HepG2 (cell line): ENCODE measurements around the gene PAQR7. TPM values are rescaled to one million over a fixed set of nuclear protein-coding genes. Genes with fewer than 3 reads are reported as not detected.

Experiments used
- AKNA ChIP-seq: sonication (generic); formaldehyde crosslinking; IDR thresholded peaks from 2 replicates; pipeline ENCODE4 v1.4.0; 2020; ENCODE audit warnings: missing genetic modification reagents, borderline replicate concordance
- ATF2 ChIP-seq: sonication (generic); formaldehyde crosslinking; IDR thresholded peaks from 2 replicates; pipeline ENCODE4 v1.4.0; 2020; ENCODE audit warnings: missing genetic modification reagents
- MXD4 ChIP-seq: IDR thresholded peaks from 2 replicates; pipeline ENCODE4 v1.6.1; 2016; ENCODE audit warnings: mild to moderate bottlenecking, missing biosample characterization, missing genetic modification reagents
- PREB ChIP-seq: sonication (generic); formaldehyde crosslinking; IDR thresholded peaks from 2 replicates; pipeline ENCODE4 v1.4.0; 2020; ENCODE audit warnings: missing genetic modification reagents
- RFX1 ChIP-seq: fragments of 450-650 bp; IDR thresholded peaks from 2 replicates; pipeline ENCODE4 v1.6.1; 2017
- SIX4 ChIP-seq: sonication (generic); formaldehyde crosslinking; IDR thresholded peaks from 2 replicates; pipeline ENCODE4 v1.4.0; 2020; ENCODE audit warnings: missing genetic modification reagents
- ZFP82 ChIP-seq: sonication (generic); formaldehyde crosslinking; IDR thresholded peaks from 2 replicates; pipeline ENCODE4 v1.5.1; 2020; ENCODE audit warnings: mild to moderate bottlenecking, missing genetic modification reagents, borderline replicate concordance
- ZNF598 ChIP-seq: sonication (generic); formaldehyde crosslinking; IDR thresholded peaks from 2 replicates; pipeline ENCODE4 v1.5.1; 2020; ENCODE audit warnings: mild to moderate bottlenecking, missing genetic modification reagents, borderline replicate concordance
- ZNF704 ChIP-seq: sonication (generic); formaldehyde crosslinking; IDR thresholded peaks from 2 replicates; pipeline ENCODE4 v1.8.1; 2023; ENCODE audit warnings: mild to moderate bottlenecking, inconsistent platforms, moderate library complexity, missing genetic modification reagents, borderline replicate concordance
- polyA plus RNA-seq, 8 experiments: library from polyadenylated mRNA; depleted of rRNA in 3 of 8; stranded (reverse) in 7 of 8; unstranded in 1 of 8; fragments of >200 nt; fragmentation: Illumina TruSeq in 4 of 8; extraction: Trizol in 4 of 8; gene quantifications; 2 replicates each; pipeline versions ENCODE4 v1.2.1 to v1.2.3, GENCODE V29; 2011 to 2016; ENCODE audit warnings: low read depth in 4 of 8, missing spikeins in 1 of 8, mixed read lengths in 1 of 8; ENCODE audit not compliant: insufficient read depth in 1 of 8
- total RNA-seq, 5 experiments: library from RNA; depleted of rRNA; stranded (reverse); fragments of >200 nt; fragmentation: Illumina TruSeq; extraction: Trizol; gene quantifications; 2 replicates each; pipeline ENCODE4 v1.2.3, GENCODE V29; 2016; ENCODE audit warnings: low read depth in 1 of 5
- TF ChIP-seq, protein P1 (sequence below): sonication (generic); formaldehyde crosslinking; IDR thresholded peaks from 2 replicates; pipeline ENCODE4 v1.5.1; 2020; ENCODE audit warnings: missing genetic modification reagents, mild to moderate bottlenecking, borderline replicate concordance
- TF ChIP-seq, protein P2 (sequence below): sonication (generic); formaldehyde crosslinking; IDR thresholded peaks from 2 replicates; pipeline ENCODE4 v1.4.0; 2020; ENCODE audit warnings: missing genetic modification reagents
- TF ChIP-seq, protein P3 (sequence below): sonication (generic); formaldehyde crosslinking; IDR thresholded peaks from 2 replicates; pipeline ENCODE4 v1.9.0; 2022; ENCODE audit warnings: missing genetic modification reagents, mild to moderate bottlenecking, borderline replicate concordance

Gene PAQR7
- total and polyA plus RNA-seq, 2 of the 13 experiments (the other 11 are each of a cell fraction or from before 2014, with no cell fraction given) = 13.2 to 16.6 TPM

GRCh38 chr1:25858906-25859789 lies 16.4 kb downstream of the PAQR7 start, which contains the start of gene AUNIP (continued):
- TF ChIP-seq ATF2 = peak; percentile 54; the same call in 1 of the 2 replicates
- peak; percentile 95 for TF ChIP-seq MXD4 (CRISPR knock-in tag)
- no peak; the same call in 1 of the 2 replicates for TF ChIP-seq SIX4
- peak; percentile 32; the same call in 1 of the 2 replicates for TF ChIP-seq AKNA (CRISPR knock-in tag)
- TF ChIP-seq, protein P1, sequence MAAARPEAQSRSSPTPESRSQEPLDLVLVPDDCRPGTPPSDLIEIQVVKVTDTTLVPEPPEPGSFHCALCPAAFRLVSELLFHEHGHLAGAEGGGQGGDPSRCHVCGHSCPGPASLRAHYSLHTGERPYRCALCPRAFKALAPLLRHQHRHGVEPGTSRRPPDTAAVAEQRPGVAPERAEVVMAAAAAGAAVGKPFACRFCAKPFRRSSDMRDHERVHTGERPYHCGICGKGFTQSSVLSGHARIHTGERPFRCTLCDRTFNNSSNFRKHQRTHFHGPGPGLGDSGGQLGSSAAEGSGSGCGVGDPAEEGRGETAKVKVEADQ (CRISPR knock-in tag) = peak; percentile 54; the same call in 1 of the 2 replicates
- TF ChIP-seq ZNF704 (CRISPR knock-in tag) = peak; percentile 71; the same call in 1 of the 2 replicates
- 0 out of 2 replicates have a peak, but pooled peaks have one; percentile 68 for TF ChIP-seq ZNF598
- TF ChIP-seq PREB = no peak
- TF ChIP-seq, protein P2, sequence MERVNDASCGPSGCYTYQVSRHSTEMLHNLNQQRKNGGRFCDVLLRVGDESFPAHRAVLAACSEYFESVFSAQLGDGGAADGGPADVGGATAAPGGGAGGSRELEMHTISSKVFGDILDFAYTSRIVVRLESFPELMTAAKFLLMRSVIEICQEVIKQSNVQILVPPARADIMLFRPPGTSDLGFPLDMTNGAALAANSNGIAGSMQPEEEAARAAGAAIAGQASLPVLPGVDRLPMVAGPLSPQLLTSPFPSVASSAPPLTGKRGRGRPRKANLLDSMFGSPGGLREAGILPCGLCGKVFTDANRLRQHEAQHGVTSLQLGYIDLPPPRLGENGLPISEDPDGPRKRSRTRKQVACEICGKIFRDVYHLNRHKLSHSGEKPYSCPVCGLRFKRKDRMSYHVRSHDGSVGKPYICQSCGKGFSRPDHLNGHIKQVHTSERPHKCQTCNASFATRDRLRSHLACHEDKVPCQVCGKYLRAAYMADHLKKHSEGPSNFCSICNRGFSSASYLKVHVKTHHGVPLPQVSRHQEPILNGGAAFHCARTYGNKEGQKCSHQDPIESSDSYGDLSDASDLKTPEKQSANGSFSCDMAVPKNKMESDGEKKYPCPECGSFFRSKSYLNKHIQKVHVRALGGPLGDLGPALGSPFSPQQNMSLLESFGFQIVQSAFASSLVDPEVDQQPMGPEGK (CRISPR knock-in tag) = peak; percentile 90
- TF ChIP-seq, protein P3, sequence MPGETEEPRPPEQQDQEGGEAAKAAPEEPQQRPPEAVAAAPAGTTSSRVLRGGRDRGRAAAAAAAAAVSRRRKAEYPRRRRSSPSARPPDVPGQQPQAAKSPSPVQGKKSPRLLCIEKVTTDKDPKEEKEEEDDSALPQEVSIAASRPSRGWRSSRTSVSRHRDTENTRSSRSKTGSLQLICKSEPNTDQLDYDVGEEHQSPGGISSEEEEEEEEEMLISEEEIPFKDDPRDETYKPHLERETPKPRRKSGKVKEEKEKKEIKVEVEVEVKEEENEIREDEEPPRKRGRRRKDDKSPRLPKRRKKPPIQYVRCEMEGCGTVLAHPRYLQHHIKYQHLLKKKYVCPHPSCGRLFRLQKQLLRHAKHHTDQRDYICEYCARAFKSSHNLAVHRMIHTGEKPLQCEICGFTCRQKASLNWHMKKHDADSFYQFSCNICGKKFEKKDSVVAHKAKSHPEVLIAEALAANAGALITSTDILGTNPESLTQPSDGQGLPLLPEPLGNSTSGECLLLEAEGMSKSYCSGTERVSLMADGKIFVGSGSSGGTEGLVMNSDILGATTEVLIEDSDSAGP (CRISPR knock-in tag) = peak; percentile 71; the same call in 1 of the 2 replicates
- TF ChIP-seq ZFP82 (CRISPR knock-in tag) = no peak
- TF ChIP-seq RFX1 = no peak
